ENCODE measurements around the gene SLC16A14. TPM values are rescaled to one million over a fixed set of nuclear protein-coding genes. Genes with fewer than 3 reads are reported as not detected.
"Not testable (repeated sequence)": the region's sequence is repeated elsewhere in the genome, so short reads cannot be mapped to it uniquely, and the experiment has no call there.

The SLC16A14 gene
- polyA plus RNA-seq, 1 donor from 2014 or later: 128 TPM

- H3K79me2 ChIP-seq (replicated peaks; ENCODE audit: insufficient read depth, low read length); H3K27ac ChIP-seq (ENCODE audit: low read length); H3K36me3 ChIP-seq (ENCODE audit: insufficient read depth, low read length); H3K9ac ChIP-seq (ENCODE audit: low read length); H3K4me2 ChIP-seq (ENCODE audit: low read length); H3K9me3 ChIP-seq (ENCODE audit: low read length); H2AFZ ChIP-seq (ENCODE audit: low read depth, low read length); H4K20me1 ChIP-seq (ENCODE audit: insufficient read depth); H3F3A ChIP-seq (ENCODE audit: insufficient read depth, low read length, poor library complexity, severe bottlenecking); H3K27me3 ChIP-seq (ENCODE audit: insufficient read depth, low read depth, low read length); H3K4me3 ChIP-seq (ENCODE audit: low read length); H3K9me2 ChIP-seq (ENCODE audit: insufficient read depth, low read length): not testable (repeated sequence)
Observed at GRCh38 chr2:230101967-230102366, 33.2 kb upstream of the SLC16A14 start.

GRCh38 chr2:230097841-230098240 is 29.1 kb upstream of the SLC16A14 start:
- no peaks in the 10 kb centered on the region for H3F3A ChIP-seq (ENCODE audit: insufficient read depth, low read length, poor library complexity, severe bottlenecking)
- no peak overlapping the region for H3K4me3 ChIP-seq (ENCODE audit: low read length)
- H2AFZ ChIP-seq (ENCODE audit: low read depth, low read length): no peak overlapping the region
- no peak overlapping the region for H3K27ac ChIP-seq (ENCODE audit: low read length)
- H3K4me2 ChIP-seq (ENCODE audit: low read length): no peak overlapping the region
- no peaks in the 10 kb centered on the region for H3K36me3 ChIP-seq (ENCODE audit: insufficient read depth, low read length)
- no peaks in the 10 kb centered on the region for H3K79me2 ChIP-seq (replicated peaks; ENCODE audit: insufficient read depth, low read length)
- TF ChIP-seq POLR2AphosphoS5 (IDR thresholded peaks at IDR 0.05) (no peak), TAF1 (IDR thresholded peaks at IDR 0.05; ENCODE audit: low read depth) (no peak), RAD21 (conservative IDR thresholded peaks at IDR 0.05) (no peak), MXI1 (conservative IDR thresholded peaks at IDR 0.05; ENCODE audit: poor library complexity, severe bottlenecking) (no peak), EP300 (conservative IDR thresholded peaks at IDR 0.05; ENCODE audit: poor library complexity, severe bottlenecking) (no peak), SMC3 (conservative IDR thresholded peaks at IDR 0.05; ENCODE audit: poor library complexity) (no peak), EZH2 (IDR thresholded peaks at IDR 0.05; ENCODE audit: borderline replicate concordance, insufficient read depth, low read length, poor library complexity, severe bottlenecking) (no peak), REST (IDR thresholded peaks at IDR 0.05; ENCODE audit: borderline replicate concordance) (no peak), CTCF (IDR thresholded peaks at IDR 0.05; ENCODE audit: poor library complexity, severe bottlenecking) (no peak)
- H3K9ac ChIP-seq (ENCODE audit: low read length): no peak overlapping the region
- H3K9me2 ChIP-seq (ENCODE audit: insufficient read depth, low read length): no peaks in the 10 kb centered on the region
- H3K27me3 ChIP-seq (ENCODE audit: insufficient read depth, low read depth, low read length): no peaks in the 10 kb centered on the region
- H3K9me3 ChIP-seq (ENCODE audit: low read length): no peaks in the 10 kb centered on the region
- no peaks in the 10 kb centered on the region for H4K20me1 ChIP-seq (ENCODE audit: insufficient read depth)

- no peak for TF ChIP-seq EZH2 (IDR thresholded peaks at IDR 0.05; ENCODE audit: borderline replicate concordance, insufficient read depth, low read length, poor library complexity, severe bottlenecking)
- no peak for TF ChIP-seq TAF1 (IDR thresholded peaks at IDR 0.05; ENCODE audit: low read depth)
- no peak for TF ChIP-seq CTCF (IDR thresholded peaks at IDR 0.05; ENCODE audit: poor library complexity, severe bottlenecking)
- no peak for TF ChIP-seq EP300 (conservative IDR thresholded peaks at IDR 0.05; ENCODE audit: poor library complexity, severe bottlenecking)
- no peak for TF ChIP-seq RAD21 (conservative IDR thresholded peaks at IDR 0.05)
- Histone ChIP-seq H4K20me1 (ENCODE audit: insufficient read depth) (no peaks in the 10 kb centered on the region), H3K79me2 (replicated peaks; ENCODE audit: insufficient read depth, low read length) (no peaks in the 10 kb centered on the region), H3K27me3 (ENCODE audit: insufficient read depth, low read depth, low read length) (no peaks in the 10 kb centered on the region), H3K9me3 (ENCODE audit: low read length) (no peaks in the 10 kb centered on the region), H3K36me3 (ENCODE audit: insufficient read depth, low read length) (no peaks in the 10 kb centered on the region), H3K9ac (ENCODE audit: low read length) (no peak overlapping the region), H3K4me2 (ENCODE audit: low read length) (no peak overlapping the region), H3K9me2 (ENCODE audit: insufficient read depth, low read length) (no peaks in the 10 kb centered on the region), H3K4me3 (ENCODE audit: low read length) (no peak overlapping the region), H3F3A (ENCODE audit: insufficient read depth, low read length, poor library complexity, severe bottlenecking) (no peaks in the 10 kb centered on the region), H3K27ac (ENCODE audit: low read length) (no peak overlapping the region), H2AFZ (ENCODE audit: low read depth, low read length) (no peak overlapping the region)
Observed at GRCh38 chr2:230097424-230097823, 28.7 kb upstream of the SLC16A14 start.
